GM15510 (cell line): ENCODE data around the gene PPP1CB.

Experiments used
- POLR2A ChIP-seq: IDR thresholded peaks from 3 replicates; pipeline ENCODE4 v1.6.1; 2011; ENCODE audit warnings: borderline replicate concordance; ENCODE audit not compliant: insufficient read length; ENCODE audit errors: extremely low read depth

PPP1CB gene

GRCh38 chr2:28755421-28755820 is 3.8 kb downstream of the PPP1CB start:
- no peak for TF ChIP-seq POLR2A

GRCh38 chr2:28758459-28758858 is 6.8 kb downstream of the PPP1CB start:
- TF ChIP-seq POLR2A = no peak

- TF ChIP-seq POLR2A = no peak
Measured at GRCh38 chr2:28761420-28761819, 9.8 kb downstream of the PPP1CB start.

- no peak for TF ChIP-seq POLR2A
Measured at GRCh38 chr2:28764909-28765711, 13.5 kb downstream of the PPP1CB start.

- no peak for TF ChIP-seq POLR2A
Measured at GRCh38 chr2:28766070-28766469, 14.4 kb downstream of the PPP1CB start.

GRCh38 chr2:28767337-28767736 is 15.7 kb downstream of the PPP1CB start:
- no peak for TF ChIP-seq POLR2A

- no peak for TF ChIP-seq POLR2A
Measured at GRCh38 chr2:28768422-28768821, 16.8 kb downstream of the PPP1CB start.

GRCh38 chr2:28768952-28769351 is 17.3 kb downstream of the PPP1CB start:
- no peak for TF ChIP-seq POLR2A

GRCh38 chr2:28772351-28772750 is 20.7 kb downstream of the PPP1CB start:
- TF ChIP-seq POLR2A = no peak

- no peak for TF ChIP-seq POLR2A
Measured at GRCh38 chr2:28776471-28776870, 24.8 kb downstream of the PPP1CB start.

GRCh38 chr2:28778392-28778791 is 26.8 kb downstream of the PPP1CB start:
- no peak for TF ChIP-seq POLR2A

- TF ChIP-seq POLR2A = no peak
Measured at GRCh38 chr2:28779001-28779400, 27.4 kb downstream of the PPP1CB start.

GRCh38 chr2:28780496-28780895 is 28.9 kb downstream of the PPP1CB start:
- TF ChIP-seq POLR2A = no peak

GRCh38 chr2:28782423-28782822 is 30.8 kb downstream of the PPP1CB start:
- TF ChIP-seq POLR2A = no peak

GRCh38 chr2:28796620-28797019 is 45.0 kb downstream of the PPP1CB start:
- TF ChIP-seq POLR2A = no peak

- no peak for TF ChIP-seq POLR2A
Measured at GRCh38 chr2:28801726-28802125, 50.1 kb downstream of the PPP1CB start.
